Fibroblast of skin of abdomen (primary cell): ENCODE data around the gene MDFIC.
A peak's percentile ranks its signal among the peaks of the same experiment; 100 is the strongest.

Experiments used
- DNase-seq: peaks from one replicate; pipeline ENCODE4 v3.0.0-alpha.2; 2013

The MDFIC gene

DNA sequence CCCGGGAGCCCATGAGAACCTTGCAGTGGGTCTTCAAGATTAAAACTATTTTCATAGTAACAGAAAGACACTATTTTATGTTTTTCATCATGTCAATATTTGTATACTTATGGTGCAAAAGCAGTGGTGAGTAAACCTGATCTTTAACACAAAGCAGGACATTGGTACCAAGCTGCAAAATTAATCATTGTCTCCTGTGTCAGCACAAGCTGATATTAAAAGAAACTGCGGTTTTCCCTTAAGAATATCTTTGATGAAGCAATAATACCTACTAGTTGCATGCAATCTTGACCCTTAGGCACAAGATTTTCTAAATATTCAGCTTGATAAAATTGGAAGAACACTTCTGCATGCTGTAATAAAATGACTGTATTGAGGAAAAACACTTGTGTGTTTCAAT is 121.7 kb downstream of the MDFIC start:
- DNase-seq = no peak

DNA sequence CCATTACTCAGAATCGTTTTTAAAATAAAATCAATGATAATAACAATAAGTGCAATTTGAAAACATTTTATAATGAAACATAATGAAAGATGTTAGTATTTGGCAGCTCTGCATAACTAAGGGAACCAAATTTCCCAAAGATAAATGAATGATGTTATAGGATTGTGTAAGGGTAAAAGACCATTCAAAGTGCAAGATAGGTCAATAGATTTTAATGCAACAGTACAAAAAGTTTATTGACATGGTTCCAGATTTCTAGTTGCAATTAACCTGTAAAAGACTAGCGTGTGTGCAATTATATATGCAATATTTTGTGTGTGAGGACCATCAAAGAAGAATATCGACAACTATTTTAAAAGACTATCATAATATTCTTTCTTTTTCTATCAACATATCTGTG is 122.3 kb downstream of the MDFIC start:
- DNase-seq = no peak

DNA sequence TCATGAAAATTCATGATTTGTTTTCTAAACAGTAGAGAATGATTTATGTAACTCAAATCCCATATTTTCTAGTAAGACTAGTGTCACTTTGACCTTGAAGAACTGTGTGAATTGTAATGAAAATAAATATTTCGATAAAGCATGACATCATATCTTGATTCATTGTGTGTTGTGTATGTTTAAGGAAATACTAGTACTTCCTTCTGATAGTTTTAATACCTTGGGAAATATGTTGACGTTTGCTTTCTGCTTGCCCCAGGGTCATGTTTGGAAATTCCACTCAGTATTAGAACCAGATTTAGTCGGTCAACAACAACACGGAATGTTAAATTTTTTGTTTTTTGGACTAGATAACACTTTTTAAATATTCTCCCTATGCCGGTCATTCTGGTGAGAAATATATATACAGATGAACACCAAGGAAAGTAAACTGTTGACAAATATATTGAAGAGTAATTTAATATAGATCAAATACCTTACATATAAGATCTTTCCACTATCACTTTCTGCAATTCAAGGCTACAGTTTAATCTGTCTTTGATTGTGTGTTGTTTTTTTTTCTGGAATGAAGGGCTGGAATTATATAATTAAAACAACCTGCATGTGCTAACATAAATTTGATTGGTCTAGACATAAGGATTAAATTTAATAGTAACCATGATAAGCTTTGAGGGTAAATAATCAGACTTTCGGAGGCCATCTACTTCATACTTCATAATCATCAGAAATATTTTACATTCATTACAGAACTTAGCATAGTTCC is 126.2 kb downstream of the MDFIC start:
- DNase-seq = no peak

DNA sequence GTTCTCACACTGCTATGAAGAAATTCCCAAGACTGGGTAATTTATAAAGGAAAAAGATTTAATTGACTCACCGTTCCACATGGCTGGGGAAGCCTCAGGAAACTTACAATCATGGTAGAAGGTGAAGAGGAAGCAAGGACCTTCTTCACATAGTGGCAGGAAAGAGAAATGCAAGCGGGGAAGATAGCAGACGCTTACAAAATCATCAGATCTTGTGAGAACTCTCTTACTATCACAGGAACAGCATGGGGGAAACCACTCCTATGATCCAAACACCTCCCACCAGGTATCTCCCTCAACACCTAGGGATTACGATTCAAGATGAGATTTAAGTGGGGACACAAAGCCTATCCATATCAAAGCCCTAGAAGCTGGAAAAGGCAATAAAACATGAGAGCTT is 130.8 kb downstream of the MDFIC start:
- no peak for DNase-seq

DNA sequence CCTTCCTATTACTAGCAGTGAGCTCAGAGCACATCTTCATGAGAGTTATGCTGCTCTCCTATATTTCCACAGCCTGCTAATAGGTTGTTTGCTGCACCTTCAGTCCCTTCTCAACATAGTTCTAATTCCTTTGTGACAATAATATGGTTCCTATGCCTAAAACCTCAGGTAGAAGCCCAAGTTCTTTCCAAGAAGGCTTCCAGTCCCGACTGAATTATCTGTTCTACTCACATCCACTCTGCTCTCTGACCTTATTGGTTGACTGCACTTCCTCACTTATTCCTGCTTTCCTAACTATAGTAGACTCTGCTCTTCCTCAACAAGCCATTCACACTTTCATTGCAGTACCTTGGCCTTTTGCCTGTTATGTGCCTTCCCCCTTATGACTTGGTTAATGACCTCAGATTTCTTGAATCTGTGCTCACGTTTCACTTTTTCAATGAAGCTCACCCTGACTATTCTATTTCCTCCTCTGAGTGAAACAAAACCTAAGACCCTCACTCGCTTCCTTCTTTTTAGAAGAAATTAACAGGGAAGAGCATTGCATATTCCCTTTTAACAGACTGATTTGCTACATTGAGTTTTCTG is 132.7 kb downstream of the MDFIC start:
- no peak for DNase-seq

DNA sequence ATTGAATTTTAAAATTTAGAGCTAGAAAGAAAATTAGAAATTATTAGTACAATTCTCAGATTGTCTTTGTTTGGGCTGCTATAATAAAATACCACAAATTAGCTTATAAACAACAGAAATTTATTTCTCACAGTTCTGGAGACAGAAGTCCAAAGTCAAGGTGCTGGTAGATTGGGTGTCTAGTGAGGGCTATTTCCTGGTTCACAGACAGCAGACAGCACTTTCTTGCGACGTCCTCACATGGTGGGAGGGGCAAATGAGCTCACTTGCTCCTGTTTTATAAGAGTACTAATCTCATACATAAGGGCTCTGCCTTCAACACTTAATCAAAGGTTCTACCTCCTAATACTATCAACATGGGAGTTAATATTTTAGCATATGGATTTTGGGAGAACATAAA is 134.1 kb downstream of the MDFIC start:
- DNase-seq = peak; percentile 14

DNA sequence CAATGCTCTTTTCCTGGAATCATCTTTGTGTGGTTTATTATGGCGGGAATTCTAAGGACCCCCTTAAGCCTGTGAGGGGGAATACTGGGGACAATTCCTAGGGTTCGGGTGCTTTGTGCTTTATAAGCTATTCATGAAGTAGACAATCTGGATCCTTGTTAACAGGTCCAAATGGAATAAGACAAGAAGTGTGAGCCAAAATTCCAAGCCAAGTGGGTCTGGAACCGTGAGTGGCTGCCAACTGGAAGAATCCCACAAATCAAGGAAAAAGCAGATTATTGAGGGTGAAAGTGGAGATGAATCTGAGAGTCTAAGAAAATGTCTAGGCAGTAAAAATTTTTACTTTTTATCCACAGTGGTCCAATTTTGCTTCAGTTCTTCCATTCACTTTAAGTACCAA is 136.8 kb downstream of the MDFIC start:
- no peak for DNase-seq

DNA sequence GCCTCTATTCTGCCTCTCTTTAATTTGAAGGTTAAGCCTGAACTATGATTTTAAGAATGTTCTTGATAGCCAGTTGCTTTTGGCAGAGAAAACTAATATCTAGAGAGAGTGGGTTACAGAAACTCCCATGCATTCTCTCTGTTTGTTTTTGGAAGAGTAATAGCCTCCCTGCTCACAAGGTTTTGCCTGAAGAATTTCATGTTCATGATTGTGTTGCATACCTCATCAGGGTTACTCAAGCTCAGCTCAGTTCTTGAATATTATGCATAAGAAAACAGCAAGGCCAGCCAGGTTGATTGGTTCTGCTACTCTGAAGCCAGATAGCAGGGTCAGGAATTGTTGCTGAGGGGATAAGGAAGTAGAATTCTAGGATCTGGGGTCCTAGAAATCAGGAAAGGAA is 137.4 kb downstream of the MDFIC start:
- no peak for DNase-seq

DNA sequence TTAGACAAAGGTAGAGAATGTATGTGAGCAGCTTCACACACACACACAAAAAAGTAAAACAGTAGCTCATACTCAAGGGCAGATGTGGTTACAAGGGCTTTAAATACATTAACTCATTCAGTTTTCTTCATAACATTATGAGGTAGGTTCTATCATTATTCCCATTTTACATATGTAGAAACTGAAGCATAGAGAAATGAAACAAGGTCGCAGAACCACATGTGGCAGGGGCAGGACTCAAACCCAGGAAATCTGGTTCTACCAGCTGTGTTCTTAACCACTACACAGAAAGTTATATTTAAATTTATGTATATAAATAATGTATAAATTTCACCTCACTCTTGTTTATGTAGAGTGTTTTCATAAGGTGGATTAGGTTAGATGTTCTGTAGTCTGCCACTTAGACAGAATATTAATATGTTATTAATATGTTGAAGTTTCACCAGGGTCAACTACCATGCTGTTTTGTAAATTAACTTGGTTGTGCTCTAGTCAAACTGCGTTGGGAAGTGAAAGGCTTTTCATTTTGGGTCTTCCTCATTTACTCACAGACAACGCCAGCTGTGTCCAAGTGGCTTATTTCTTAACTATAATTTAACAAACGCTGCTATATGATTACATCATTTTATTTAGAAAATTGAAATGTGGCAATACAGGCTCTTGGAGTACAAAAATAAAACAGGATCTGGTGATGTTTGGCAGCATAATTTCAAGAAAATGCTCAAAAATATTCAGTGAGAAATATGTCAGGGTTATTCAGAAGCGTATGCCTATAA is 138.4 kb downstream of the MDFIC start:
- no peak for DNase-seq

DNA sequence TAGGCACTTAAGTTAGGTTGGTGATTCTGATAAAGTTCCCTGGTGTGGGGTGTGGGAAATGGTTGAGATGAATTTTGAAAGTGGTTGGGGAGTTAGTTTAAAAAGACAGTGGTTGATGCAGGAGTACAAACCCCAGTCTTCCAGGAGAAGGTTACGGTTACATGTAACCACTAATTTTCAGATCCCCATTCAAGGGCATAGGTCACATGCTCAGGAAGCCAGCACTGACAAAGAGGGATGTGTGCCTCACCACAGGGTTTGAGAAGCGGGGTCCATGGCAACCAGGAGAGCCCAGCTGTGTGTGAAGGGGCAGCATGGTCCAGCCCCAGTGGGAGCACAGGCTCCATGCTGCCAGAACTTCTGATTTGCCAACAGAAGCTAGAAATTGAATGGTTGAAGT is 144.2 kb downstream of the MDFIC start:
- no peak for DNase-seq

DNA sequence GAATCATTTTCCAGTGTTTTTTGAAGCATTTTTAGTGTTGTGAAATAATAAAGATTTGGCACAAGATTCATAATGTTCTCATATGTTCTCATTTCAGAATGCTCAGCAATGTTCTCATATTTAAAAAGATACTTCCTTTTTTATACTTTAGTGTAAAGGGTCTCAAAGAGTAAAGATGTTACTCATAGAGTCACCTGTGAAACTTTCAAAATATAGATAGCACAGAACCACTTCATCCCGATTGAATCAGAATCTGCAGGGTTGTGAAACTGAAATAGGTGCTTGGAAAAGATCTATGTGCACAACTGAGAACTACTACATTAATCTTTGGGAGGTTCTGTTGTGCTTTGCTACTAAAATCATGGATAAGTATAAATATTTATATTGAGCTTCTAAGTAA is 144.7 kb downstream of the MDFIC start:
- DNase-seq = no peak

DNA sequence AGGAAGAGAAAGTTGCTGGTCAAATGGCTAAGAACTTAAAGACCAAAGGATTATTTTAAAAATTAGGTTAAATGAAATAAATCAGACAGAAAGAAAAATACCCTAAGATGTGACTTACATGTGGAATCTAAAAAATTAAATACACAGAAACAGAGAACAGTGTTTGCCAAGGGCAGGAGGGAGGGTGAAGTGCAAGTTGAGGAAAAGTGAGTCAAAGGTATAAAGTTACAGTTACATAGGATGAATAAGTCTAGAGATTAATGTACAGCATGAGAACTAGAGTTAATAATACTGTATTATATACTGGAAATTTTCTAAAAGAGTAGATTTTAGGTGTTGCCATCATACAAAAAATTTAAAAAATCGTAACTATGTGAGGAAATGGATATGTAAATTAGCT is 146.3 kb downstream of the MDFIC start:
- DNase-seq = peak; percentile 16
